Gastrocnemius medialis (tissue), 4 donors: ENCODE results near the gene OR2F1.

ENCODE experiments used
- POLR2A ChIP-seq, 2 donors: fragments of 450-650 bp; IDR thresholded peaks; one replicate each; pipeline ENCODE4 v1.6.1; 2017; ENCODE audit warnings: antibody characterized with exemption in 2 of 2, mild to moderate bottlenecking in 2 of 2, moderate library complexity in 2 of 2
- TF ChIP-seq, protein P1 (sequence below), 5 experiments: fragments of 450-650 bp in 3 of 5; fragments of 200-600 bp in 2 of 5; sonication (generic) in 2 of 5; IDR thresholded peaks in 4 of 5; conservative IDR thresholded peaks in 1 of 5; 1 replicate in 4 of 5; 2 replicates in 1 of 5; pipeline ENCODE4 v1.5.1; 2016 to 2019; ENCODE audit warnings: antibody characterized with exemption in 5 of 5, mild to moderate bottlenecking in 3 of 5, moderate library complexity in 3 of 5

- TF ChIP-seq POLR2A (IDR thresholded peaks at IDR 0.05) = no peak
- TF ChIP-seq, protein P1, sequence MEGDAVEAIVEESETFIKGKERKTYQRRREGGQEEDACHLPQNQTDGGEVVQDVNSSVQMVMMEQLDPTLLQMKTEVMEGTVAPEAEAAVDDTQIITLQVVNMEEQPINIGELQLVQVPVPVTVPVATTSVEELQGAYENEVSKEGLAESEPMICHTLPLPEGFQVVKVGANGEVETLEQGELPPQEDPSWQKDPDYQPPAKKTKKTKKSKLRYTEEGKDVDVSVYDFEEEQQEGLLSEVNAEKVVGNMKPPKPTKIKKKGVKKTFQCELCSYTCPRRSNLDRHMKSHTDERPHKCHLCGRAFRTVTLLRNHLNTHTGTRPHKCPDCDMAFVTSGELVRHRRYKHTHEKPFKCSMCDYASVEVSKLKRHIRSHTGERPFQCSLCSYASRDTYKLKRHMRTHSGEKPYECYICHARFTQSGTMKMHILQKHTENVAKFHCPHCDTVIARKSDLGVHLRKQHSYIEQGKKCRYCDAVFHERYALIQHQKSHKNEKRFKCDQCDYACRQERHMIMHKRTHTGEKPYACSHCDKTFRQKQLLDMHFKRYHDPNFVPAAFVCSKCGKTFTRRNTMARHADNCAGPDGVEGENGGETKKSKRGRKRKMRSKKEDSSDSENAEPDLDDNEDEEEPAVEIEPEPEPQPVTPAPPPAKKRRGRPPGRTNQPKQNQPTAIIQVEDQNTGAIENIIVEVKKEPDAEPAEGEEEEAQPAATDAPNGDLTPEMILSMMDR (IDR thresholded peaks at IDR 0.05 in 4 of 5, conservative IDR thresholded peaks at IDR 0.05 in 1 of 5) = no peak
Measured at GRCh38 chr7:143910473-143911248, 44.0 kb upstream of the OR2F1 start.
